ENCODE data around the gene MIR17HG. TPM values are rescaled to one million over a fixed set of nuclear protein-coding genes. Genes with fewer than 3 reads are reported as not detected.

The MIR17HG gene
- total and polyA plus RNA-seq, 8 donors, result 2.4 to 7.6 (median 4.8) TPM

- Histone ChIP-seq H3K27me3 (no peaks in the 10 kb centered on the region), H3K9me3 (no peaks in the 10 kb centered on the region), H3K4me1 (peaks cover 0 to 2% of the 10 kb centered on the region in 2 donors), H3K27ac (no peak overlapping the region), H3K36me3 (peaks cover 0 to 35% of the 10 kb centered on the region in 2 donors), H3K4me3 (no peak overlapping the region)
- intact Hi-C loops (cut with DNase I), result no loop called here
- no peak for TF ChIP-seq CTCF (IDR thresholded peaks at IDR 0.05)
- no peak for DNase-seq
- ATAC-seq, result peak; percentile 70
Observed at GRCh38 chr13:91358387-91358782, 10.9 kb downstream of the MIR17HG start.

- no peaks in the 10 kb centered on the region for H3K4me1 ChIP-seq
- peaks cover 0 to 29% of the 10 kb centered on the region in 2 donors for H3K36me3 ChIP-seq
- H3K4me3 ChIP-seq, result no peak overlapping the region
- DNase-seq, result no peak
- H3K27ac ChIP-seq, result no peak overlapping the region
- TF ChIP-seq CTCF (IDR thresholded peaks at IDR 0.05), result no peak
- no peaks in the 10 kb centered on the region for H3K27me3 ChIP-seq
- H3K9me3 ChIP-seq, result no peaks in the 10 kb centered on the region
- intact Hi-C loops (cut with DNase I), result no loop called here
- no peak for ATAC-seq
Observed at GRCh38 chr13:91359111-91359510, 11.6 kb downstream of the MIR17HG start.

DNA sequence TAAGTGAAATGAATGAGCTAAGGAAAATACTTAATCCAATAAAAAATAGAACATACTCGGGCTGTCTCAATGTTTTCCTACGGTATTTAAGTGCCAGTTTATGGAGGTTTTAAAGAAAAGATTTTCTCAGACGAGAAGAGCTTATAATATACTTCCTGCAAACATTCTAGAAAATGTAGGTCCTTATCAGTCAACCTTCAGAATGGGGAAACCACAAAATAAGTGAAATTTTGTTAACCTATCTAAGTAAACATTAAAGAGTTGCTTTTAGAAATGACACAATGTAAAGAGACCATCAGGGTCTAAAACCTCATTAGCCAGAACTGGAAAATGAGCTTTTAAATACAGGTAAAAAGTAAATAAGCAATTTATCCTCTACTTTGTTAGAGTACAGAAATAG, 12.1 kb downstream of the MIR17HG start:
- no peak for TF ChIP-seq CTCF (IDR thresholded peaks at IDR 0.05)
- ATAC-seq (no peak), DNase-seq (no peak)
- Histone ChIP-seq H3K27ac (no peak overlapping the region), H3K27me3 (no peaks in the 10 kb centered on the region), H3K4me3 (no peak overlapping the region), H3K36me3 (peaks cover 0 to 24% of the 10 kb centered on the region in 2 donors), H3K4me1 (no peaks in the 10 kb centered on the region), H3K9me3 (no peaks in the 10 kb centered on the region)
- intact Hi-C loops (cut with DNase I), result no loop called here

GRCh38 chr13:91360246-91360751, 12.8 kb downstream of the MIR17HG start:
- no peak overlapping the region for H3K27ac ChIP-seq
- no peaks in the 10 kb centered on the region for H3K4me1 ChIP-seq
- no peak for TF ChIP-seq CTCF (IDR thresholded peaks at IDR 0.05)
- no peak overlapping the region for H3K4me3 ChIP-seq
- H3K36me3 ChIP-seq, result peaks cover 0 to 17% of the 10 kb centered on the region in 2 donors
- no peaks in the 10 kb centered on the region for H3K9me3 ChIP-seq
- no peak for ATAC-seq
- DNase-seq, result no peak
- intact Hi-C loops (cut with DNase I), result no loop called here
- no peaks in the 10 kb centered on the region for H3K27me3 ChIP-seq

GRCh38 chr13:91361755-91362271, 14.3 kb downstream of the MIR17HG start:
- no peaks in the 10 kb centered on the region for H3K27me3 ChIP-seq
- peak; percentile 37 for ATAC-seq
- H3K36me3 ChIP-seq, result peaks cover 0 to 4% of the 10 kb centered on the region in 2 donors
- intact Hi-C loops (cut with DNase I), result no loop called here
- H3K4me3 ChIP-seq, result no peak overlapping the region
- no peak overlapping the region for H3K27ac ChIP-seq
- no peaks in the 10 kb centered on the region for H3K9me3 ChIP-seq
- no peak for DNase-seq
- no peaks in the 10 kb centered on the region for H3K4me1 ChIP-seq
- TF ChIP-seq CTCF (IDR thresholded peaks at IDR 0.05), result no peak
